NCI-H510A (cell line): ENCODE data around the gene KCNQ2.

Source experiments
- DNase-seq: peaks from one replicate; lab custom pipeline; 2025; lab: John Stamatoyannopoulos, UW

The KCNQ2 gene

DNA sequence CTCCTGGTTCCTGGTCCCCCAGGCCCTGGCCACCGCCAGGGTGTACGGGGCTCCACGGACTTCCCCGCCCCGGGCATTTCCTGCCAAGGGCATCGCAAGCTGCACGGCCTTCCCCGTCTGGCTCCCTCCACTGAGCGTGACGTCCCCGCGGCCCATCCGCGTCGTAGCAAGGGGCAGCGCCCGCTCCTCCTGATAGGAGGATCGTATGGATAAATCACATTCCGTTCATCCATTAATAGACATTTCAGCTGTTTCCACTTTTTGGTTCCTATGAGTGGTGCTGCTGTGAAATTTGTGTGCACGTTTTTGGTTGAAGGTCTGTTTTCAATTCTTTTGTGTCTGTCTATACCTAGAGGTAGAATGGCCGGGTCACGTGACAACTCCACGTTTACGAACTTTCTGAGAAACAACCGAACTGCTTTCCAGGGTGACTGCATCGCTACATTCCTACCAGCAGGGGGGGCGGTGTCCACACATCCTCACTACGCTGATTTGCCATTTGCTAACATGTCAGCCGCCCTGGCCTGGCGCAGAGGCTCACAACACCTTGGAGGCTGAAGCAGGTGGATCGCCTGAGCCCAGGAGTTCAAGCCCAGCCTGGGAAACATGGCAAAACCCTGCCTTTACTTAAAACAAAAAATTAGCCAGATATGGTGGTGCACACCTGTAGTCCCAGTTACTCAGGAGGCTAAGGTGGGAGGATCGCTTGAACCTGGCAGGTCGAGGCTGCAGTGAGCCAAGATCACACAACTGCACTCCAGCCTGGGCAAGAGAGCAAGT lies 37.7 kb downstream of the KCNQ2 start:
- DNase-seq: no peak

DNA sequence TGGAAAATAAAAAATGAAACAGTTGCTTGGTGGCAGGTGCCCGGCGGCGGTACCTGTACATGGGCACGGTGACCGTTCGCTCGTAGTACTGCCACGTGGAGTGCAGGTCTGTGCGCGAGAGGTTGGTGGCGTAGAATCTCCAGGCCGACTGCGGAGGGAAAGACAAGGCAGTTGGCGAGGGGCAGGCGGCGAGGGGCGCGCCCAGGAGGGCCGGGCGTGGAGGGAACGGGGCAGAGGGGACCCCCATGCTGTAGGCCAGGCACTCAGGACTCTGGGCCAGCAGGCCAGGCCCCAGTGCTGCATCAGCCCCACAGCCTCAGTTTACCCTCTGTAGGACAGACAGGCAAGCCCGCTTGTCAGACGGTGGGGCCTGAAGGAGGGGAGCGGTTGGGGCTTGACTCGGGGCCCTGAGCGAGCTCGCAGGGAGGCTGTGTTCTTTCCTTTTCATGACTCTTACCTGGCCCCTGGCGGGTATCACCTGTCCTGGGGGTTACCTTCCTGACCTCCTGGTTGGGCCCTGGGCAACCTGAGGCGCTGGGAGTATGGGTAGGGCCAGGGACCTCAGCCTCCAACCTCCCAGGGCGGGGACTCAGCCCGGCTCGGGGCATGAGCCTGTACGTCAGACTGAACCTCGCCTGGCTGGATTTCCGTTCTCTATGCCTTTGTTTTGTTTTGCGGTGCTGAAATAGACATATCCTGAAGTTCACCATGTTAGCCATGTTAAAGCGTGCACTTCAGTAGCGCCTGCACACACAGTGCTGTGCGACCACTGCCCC lies 38.5 kb downstream of the KCNQ2 start:
- DNase-seq: no peak

DNA sequence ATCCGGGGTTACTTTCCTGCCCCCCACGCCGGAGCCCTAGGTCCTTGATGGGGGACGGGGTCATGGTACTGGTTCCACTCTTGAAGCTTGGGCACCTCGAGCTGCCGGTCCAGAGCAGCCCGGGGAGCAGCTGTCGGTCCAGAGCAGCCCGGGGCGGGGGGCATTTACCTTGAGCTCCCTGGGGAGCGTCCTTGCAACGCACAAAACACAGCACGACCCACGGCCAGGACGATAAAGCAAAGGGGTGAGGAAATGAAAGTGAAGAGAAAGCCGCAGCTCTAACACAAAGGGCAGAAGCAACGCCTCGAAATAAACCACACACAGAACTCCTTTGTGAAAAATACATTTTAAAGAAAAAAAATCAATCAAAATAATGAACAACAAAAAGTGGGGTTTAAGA lies 39.1 kb downstream of the KCNQ2 start:
- DNase-seq: no peak

DNA sequence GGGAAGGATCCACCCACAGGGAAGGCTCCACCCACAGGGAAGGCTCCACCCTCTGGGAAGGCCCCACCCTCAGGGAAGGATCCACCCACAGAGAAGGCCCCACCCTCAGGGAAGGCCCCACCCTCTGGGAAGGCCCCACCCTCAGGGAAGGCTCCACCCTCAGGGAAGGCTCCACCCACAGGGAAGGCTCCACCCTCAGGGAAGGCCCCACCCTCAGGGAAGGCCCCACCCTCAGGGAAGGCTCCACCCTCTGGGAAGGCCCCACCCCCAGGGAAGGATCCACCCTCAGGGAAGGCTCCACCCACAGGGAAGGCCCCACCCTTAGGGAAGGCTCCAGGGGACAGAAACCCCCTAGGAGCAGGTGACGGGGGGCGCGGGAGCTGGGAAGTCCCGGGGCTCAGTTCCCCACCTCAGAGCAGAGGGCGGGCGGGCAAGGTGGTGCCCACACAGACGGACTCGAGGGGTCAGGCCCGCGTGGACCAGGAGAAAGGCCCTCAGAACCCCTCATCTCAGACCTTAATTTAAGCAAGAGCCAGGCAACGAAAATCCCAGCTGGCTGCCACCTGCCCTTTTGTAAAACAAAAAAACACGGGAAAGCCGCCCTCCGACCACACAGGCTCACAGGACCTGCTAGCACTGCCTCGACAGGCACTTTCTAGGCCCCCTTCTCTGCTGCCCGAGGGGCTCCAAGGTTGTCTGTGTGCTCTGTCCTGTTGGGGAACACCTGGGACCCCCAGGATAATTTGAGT lies 39.7 kb downstream of the KCNQ2 start:
- no peak for DNase-seq

DNA sequence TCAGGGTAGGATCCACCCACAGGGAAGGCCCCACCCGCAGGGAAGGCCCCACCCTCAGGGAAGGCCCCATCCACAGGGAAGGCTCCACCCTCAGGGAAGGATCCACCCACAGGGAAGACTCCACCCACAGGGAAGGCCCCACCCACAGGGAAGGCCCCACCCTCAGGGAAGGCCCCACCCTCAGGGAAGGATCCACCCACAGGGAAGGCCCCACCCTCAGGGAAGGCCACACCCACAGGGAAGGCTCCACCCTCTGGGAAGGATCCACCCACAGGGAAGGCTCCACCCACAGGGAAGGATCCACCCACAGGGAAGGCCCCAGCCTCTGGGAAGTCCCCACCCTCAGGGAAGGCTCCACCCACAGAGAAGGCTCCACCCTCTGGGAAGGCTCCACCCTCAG lies 40.5 kb downstream of the KCNQ2 start:
- no peak for DNase-seq

DNA sequence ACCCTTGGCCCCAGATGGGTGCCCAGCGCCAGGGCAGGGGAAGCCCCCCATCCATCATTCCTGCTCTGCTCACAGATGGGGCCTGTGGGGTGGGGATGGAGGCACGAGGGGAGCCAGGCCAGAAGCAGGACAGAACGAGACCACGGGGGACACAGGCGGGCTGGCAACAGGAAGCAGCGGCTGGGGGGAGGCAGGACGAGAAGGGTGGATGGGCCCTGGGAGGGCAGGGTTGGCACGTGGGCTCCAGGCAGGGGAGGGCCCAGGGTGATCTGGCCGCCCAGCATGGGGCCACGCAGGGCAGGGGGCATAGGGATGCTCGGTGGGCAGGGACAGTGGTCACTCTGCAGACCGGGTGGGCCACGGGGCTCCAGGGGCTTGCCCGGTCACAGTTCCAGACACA lies 41.6 kb downstream of the KCNQ2 start:
- DNase-seq: no peak

DNA sequence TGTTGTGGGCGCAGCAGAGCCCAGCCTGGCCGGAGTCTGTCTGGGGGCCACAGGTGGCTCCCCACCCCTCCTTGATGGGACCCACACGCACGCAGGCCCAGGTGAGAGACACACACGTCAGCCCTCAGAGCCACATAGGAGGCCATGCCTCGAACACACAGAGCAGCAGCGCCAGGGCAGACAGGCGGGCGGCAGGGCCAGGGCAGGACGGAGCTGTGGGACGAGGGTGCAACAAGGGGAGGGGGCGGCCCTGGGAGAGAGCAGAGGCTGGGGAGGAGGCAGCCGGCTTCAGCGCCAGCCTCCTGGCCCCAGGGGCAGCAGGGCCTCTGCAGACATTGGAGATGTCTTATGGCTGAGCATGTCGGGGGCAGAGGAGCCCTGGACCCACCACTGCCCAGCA lies 42.5 kb downstream of the KCNQ2 start:
- DNase-seq: no peak

DNA sequence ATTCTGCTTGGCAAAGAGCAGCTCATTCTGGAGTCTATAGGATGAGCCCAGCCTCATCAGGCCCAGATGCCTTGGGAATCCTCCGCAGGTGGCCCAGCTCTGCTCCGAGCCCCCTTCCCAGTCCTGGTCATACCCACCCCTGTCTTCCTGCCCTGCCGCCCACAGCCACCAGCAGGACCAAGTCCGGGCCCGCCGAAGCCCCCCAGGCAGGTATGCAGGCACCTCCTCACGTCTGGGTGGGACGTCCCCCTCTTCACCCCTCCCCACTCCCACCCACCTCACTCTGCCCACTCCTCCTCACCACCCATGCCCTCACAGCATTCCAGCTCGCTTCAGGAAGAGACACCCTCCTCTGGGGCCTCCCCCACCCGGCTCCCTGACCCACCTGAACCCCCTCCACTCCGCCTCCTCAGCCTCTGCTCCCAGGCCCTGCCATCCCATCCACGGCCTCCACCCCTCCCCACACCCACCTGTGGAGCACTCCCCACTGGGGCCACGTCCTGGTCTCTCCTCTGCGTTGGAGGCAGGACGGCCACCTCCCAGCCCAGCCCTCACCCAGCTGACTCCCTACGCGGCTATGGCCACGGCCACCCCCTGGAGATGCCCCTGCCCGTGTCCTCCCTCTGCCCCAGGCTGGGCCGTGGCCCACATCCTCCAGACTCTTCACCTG lies 43.4 kb downstream of the KCNQ2 start:
- no peak for DNase-seq

DNA sequence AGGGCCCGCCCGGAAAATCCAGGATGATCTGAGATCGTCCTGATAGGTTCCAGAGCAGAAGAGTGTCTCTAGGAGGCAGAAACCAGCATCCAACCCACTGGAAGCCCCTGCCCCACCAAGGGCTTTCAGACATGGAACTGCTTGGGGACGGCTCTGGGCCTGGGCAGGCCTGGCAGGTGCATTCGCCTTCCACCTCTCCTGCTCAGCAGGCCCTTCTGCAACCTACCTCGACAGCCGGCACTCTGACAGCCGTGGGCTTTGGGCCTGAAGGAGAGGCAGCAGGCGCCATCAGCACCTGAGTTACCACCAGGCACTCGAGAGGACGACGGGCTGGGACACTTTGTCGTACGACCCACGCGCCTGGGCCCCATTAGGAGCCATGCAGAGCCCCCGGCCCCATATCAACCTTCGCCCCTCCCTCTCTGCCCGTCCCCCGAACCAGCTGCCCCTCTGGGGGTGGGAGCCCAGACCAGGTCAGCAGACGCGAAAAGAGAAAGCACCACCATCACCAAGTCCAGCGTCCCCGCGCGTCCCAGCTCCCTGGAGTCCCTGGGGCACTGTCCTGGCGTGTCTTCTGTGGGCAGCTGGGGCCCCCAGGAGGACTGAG lies 44.6 kb downstream of the KCNQ2 start:
- DNase-seq: no peak

DNA sequence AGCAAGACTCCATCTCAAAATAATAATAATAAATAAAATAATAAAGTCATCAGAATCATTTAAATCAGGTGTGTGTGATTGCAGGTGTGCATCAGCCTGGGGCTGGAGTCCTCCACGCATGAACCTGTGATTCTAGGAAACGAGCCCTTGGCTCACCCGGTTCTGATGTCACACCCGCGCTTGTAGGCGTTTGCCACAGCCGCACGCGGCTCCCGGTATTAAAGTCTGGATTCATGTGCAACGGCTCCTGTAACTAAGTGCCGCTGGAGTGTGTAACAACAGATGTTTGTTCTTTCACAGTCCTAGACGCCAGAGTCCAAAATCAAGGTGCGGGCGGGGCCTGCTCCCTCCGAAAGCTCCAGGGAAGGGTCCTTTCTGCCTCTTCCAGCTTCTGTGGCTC lies 45.2 kb downstream of the KCNQ2 start:
- no peak for DNase-seq

DNA sequence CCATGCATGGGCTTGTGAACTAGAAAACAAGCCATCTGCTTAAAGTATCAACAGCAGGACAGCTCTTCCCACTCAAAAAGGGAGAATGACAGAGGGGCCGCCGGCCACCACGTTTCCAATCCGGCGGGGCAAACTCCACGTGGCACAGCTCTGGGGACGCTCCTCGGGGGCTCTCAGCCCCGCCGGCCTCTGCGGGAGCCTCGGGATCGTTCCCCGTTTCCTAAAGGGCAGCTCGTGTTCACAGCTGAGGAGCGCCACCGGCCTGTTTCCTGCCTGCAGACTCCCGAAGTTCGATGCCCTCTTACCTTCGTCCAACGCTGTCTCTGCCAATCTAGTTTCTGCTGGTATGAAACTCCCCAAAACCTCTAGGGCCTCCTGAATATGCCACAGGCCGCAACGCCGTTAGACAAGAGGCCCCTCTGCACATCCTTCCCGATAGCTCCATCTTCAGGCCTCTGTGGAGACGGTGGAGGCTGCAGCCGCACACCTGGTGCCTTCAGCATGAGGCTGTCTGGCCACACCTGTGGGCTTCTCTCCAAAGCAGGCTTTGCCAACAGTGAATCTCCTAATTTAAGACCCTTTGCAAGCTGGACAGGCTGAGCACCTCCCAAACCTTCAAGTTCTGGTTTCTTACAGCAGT lies 46.5 kb downstream of the KCNQ2 start:
- no peak for DNase-seq

DNA sequence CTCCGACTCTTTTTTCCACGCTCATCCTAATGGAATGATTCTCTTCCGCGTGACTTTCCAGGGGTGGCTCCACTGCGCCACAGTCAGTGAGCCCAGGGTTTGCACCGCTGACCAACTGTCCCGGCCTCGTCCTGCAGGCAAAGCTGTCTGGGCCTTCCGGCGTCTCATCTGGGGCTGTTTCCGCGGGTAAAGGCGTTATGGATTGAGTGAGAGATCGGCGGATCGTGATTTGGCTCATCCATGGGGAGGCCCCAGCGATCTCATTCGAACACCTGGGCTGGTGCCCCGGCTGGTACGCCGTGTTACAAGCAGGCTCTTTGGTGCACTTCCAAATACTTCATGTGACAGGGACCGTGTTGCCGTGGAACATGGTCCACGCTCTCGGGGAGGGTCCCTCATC lies 47.8 kb downstream of the KCNQ2 start:
- no peak for DNase-seq

DNA sequence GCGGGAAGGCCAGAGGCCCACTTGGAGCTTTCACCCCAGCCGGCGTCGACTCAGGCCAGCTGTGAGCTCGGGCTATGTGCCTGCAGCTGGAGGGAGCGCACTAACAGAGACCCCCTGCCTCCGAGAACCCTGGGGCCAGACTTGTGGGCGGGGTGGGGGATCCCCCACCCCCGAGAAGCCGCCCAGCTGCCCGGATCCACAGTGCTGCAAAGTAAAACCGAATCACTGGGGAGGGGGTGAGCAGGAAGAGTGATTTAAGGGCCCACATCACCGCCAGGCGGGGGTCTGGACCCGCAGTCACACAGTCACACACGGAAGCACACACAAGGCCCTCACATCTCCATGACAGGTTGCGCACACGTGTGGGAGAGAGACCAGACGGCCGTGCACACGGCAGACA lies 48.7 kb downstream of the KCNQ2 start:
- DNase-seq: no peak

DNA sequence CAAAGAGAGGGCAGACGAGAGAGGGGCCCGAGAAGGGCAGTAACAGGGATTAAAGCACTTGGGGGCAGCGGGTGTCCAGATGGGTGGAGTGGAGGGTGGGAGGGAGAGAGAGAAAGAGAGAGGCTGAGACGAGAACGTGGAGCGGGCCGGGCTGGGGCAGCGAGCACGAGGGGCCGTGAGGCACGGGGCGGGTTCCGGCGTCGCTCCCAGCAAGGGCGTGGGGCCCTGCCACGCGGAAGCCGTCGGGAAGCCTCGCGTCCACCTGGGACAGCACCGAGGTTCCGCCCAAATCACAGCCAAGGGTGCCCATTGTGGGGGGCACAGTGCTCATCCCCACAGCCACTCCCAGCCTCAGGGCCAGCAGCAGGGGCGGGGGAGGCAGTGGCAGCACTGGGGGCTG lies 49.8 kb downstream of the KCNQ2 start:
- no peak for DNase-seq

DNA sequence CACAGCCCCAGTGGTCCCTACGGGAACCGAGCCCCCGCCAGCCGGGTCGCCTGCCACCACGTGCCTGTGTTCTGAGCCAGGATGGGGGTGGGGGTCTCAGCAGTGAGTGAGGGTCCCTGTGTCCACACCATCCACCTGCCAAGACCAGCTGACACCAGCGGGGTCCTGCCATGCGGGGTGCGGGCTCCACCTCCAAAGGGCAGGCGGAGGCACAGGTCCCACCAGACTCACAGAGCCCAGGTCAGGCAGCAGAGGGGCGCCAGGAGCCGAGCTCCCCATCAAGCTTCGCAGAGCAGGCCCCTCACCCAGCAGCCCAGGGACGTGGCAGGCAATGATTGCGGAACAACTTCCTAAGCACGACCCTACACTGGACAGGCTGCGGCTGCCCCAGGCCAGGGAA lies 50.5 kb downstream of the KCNQ2 start:
- no peak for DNase-seq

DNA sequence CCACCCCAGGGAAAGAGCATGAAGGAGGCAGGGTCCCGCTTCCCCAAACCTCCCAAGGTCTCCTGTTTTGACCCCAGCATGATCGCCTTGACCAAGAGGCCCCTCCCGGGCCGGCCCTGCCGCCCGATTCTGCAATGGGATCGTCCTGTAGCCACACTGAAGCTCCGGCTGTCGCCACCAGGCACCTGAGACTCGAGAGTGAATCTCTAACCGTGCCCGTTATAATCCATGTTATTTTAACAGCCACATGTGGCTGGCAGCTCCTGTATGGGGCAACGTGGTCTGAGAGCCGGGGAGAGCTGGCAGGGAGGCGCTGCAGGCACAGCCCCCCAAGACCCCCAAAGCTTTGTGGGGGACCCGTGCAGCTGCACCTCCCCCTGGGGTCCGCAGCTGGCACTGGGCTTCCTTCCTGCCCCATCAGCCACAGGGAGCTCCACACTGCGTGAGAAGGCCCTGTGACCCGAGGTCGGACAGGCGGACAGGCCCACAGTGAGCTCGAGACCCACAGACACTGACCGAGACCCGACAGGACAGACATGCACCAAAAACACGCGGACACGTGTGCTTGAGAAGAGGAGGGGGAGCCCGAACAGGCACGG lies 51.3 kb downstream of the KCNQ2 start:
- DNase-seq: no peak

DNA sequence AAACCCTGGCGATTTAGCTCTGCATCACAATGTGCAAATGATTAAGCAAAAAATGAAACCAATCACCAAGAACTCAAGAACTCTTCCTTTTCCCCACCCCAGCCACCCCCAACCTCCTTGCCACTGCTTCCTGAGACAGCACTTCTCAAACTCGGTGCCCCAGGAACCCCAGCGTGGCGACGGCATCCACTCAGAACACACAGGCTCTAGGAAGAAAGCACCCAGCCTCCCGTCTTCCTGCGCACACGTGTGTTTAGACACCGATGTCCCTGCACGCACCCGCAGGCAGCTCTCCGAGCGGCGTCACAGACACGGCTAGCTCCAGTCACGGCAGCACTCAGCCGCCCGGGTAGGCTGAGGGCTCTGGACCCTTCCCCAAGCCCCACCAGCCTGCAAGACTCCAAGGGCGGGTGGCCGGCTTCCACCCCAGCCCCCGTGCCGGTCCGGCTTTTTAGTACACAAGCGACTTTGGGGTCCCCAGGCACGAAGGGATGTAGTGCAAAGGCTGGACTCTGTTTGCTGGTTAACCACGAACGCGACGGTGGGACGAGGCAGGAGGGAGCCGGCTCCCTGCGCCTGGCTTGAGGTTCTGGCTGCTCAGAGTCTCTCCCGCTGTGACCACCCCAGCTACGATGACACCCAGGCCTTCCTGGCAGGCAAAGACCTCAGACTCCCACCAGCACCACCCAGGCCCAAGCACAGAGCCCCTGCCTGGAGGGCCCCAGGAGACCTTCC lies 51.9 kb downstream of the KCNQ2 start:
- DNase-seq: no peak

DNA sequence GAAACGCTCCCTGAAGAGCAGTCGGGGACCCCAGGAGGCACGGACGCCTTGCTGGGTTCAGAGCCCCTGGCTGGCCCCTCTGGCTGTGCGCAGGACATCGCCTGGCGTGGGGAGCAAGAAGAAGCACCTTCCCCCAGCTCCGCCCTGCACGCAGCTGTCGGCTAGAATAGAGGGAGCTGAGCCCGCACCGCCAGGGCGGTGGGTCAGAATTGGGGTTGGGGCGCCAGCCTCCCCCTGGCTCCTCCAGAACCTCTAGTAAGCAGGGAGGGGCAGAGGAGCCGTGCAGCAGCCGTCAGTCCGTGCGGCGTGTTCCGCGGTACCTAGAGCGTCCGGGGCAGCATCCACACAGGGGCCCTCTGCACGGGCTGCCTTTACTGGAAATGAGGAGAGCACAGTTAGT lies 53.2 kb downstream of the KCNQ2 start:
- DNase-seq: no peak

DNA sequence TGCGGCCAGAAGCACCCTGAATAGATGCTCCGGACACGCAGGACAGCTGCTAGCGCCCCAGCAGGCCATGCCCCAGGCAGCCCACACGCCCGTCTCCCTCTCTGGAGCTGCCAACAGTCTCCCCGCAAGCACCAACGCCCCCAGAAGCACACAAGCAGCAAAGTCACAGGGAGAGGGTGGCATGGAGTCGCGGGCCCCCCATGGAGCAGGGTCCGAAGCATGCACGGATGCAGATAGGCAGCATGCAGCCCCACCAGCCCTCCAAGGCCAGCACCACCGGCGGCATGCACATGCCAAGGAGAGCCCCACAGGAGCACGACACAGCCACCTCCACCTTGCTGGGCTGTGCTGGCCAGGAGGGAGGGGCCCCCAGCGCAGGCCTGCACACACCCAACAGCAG lies 53.8 kb downstream of the KCNQ2 start:
- no peak for DNase-seq

DNA sequence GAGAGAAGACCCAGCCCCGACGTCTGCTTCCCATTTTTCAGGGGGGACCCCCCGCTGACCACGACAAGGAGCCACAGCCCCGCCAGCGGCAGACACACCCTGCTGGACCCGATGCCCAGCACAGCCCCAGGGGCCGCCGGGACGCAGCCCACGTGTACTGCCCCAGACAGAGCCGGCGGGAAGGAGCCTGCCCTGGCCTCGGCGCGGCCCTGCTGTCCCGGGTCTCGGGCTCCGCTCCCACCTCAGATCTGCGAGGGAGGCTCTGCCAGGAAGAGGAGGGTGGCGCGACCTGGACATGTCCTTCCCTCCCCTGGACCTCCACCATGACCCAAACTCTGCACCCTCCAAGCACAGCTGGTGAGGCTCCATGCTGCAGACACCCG lies 54.7 kb downstream of the KCNQ2 start:
- DNase-seq: no peak
